Thyroid gland (tissue), 4 donors: ENCODE data around the gene DROSHA.

Experiments used
- CTCF ChIP-seq, 6 experiments: fragments of 200-600 bp in 3 of 6; fragments of 450-650 bp in 3 of 6; sonication (generic) in 3 of 6; IDR thresholded peaks; one replicate each; pipeline ENCODE4 v1.5.1; 2016 to 2019; ENCODE audit warnings: antibody characterized with exemption in 6 of 6, mild to moderate bottlenecking in 2 of 6, inconsistent platforms in 1 of 6, moderate library complexity in 1 of 6
- POLR2A ChIP-seq, 2 donors: fragments of 450-650 bp; IDR thresholded peaks; one replicate each; pipeline ENCODE4 v1.6.1; 2017; ENCODE audit warnings: antibody characterized with exemption in 2 of 2, mild to moderate bottlenecking in 2 of 2, moderate library complexity in 1 of 2

GRCh38 chr5:31561946-31562345, 30.1 kb upstream of the DROSHA start:
- no peak for TF ChIP-seq CTCF (IDR thresholded peaks at IDR 0.05)
- no peak for TF ChIP-seq POLR2A (IDR thresholded peaks at IDR 0.05)
